ENCODE measurements around the gene TMEM266.

DNA sequence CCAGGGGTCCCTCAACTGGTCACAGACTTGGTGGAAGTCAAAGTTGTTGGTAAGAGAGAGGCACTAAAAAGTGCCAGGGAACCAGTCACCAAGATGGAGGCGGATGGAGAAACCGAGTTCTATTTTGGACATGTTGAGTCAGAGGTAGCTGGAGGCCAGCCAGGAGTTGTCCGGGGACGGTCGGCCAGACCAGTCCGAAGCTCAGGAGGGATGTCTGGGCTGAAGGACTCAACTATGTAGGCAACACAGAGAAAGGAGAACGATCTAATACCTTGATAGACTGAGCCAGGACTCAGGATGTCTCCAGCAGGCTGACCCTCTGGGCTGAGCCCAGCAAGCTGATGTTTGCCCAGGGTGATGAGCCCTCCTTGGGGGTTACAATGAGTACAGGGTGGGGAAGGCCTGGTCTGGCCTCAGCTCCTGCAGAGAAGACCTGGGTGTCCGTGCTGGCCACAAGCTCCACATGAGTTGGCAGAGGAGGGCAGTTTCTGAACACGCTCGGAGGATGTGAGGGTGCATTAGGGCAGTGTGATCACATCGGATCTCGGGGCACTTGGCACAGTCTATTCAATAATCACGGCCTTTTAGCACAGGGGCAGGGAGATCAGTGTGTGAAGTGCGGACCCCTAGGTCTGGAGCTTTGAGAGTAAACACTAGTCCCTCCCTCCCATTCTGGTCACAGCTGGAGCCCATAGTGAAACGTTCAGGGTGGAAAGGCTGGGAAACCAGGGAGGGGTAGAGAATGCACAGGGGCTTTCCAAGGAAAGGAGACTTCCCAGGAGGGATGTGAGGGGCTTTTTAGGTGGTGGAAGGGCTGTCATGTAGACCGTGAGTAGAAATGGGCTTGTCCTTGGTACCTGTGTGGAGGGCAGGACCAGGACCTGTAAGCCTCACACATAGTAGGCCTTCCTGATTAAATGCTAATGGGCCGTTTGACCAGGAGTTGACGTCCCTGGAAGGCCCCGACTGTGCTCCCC lies 139.6 kb downstream of the TMEM266 start:
- no peak for TF ChIP-seq CTCF (IDR thresholded peaks at IDR 0.05)
- no peak for TF ChIP-seq POLR2A (IDR thresholded peaks at IDR 0.05; ENCODE audit: low read depth)
- TF ChIP-seq POLR2AphosphoS5 (IDR thresholded peaks at IDR 0.05), result peak; percentile 15 to 46
- TF ChIP-seq EP300 (IDR thresholded peaks at IDR 0.05), result no peak
